GM23338 (cell line): Measurements from ENCODE around the gene DOCK2. TPM values are rescaled to one million over a fixed set of nuclear protein-coding genes. Genes with fewer than 3 reads are reported as not detected.

Experiments
- ATAC-seq: fragments of 200-7000 bp; cut with Tn5 transposase; 3 replicates; pipeline ENCODE4 v1.9.1; 2020
- DNase-seq: peaks from one replicate; pipeline ENCODE4 v3.0.0-alpha.2; 2015; ENCODE audit warnings: low spot score
- H2AFZ ChIP-seq: fragments of 200-600 bp; sonication (generic); 2 replicates; pipeline ENCODE4 v1.8.0; 2016; ENCODE audit warnings: antibody characterized with exemption, mild to moderate bottlenecking, moderate library complexity
- H3F3A ChIP-seq: fragments of 200-600 bp; sonication (generic); replicated peaks from 2 replicates; pipeline ENCODE4 v1.8.0; 2017; ENCODE audit warnings: antibody characterized with exemption, mixed run types, low read depth
- H3K27ac ChIP-seq: fragments of 200-600 bp; sonication (generic); 2 replicates; pipeline ENCODE4 v1.6.1; 2016; ENCODE audit warnings: low read depth
- H3K27me3 ChIP-seq: fragments of 200-600 bp; sonication (generic); 2 replicates; pipeline ENCODE4 v1.8.0; 2016; ENCODE audit warnings: mild to moderate bottlenecking, mixed run types, moderate library complexity; ENCODE audit not compliant: insufficient read depth
- H3K36me3 ChIP-seq: fragments of 200-600 bp; sonication (generic); 2 replicates; pipeline ENCODE4 v1.8.0; 2016; ENCODE audit warnings: mild to moderate bottlenecking; ENCODE audit not compliant: insufficient read depth
- H3K4me1 ChIP-seq: fragments of 200-600 bp; sonication (generic); 2 replicates; pipeline ENCODE4 v1.8.0; 2016; ENCODE audit warnings: mild to moderate bottlenecking, moderate library complexity; ENCODE audit not compliant: insufficient read depth
- H3K4me2 ChIP-seq: fragments of 200-600 bp; sonication (generic); 2 replicates; pipeline ENCODE4 v1.7.1; 2017; ENCODE audit warnings: mixed run types
- H3K4me3 ChIP-seq: fragments of 200-600 bp; sonication (generic); 2 replicates; pipeline ENCODE4 v1.6.1; 2016; ENCODE audit warnings: mixed run types
- H3K79me2 ChIP-seq: fragments of 200-600 bp; sonication (generic); replicated peaks from 2 replicates; pipeline ENCODE4 v1.8.0; 2017; ENCODE audit warnings: mild to moderate bottlenecking; ENCODE audit not compliant: insufficient read depth
- H3K9me2 ChIP-seq: fragments of 200-600 bp; sonication (generic); 2 replicates; pipeline ENCODE4 v1.8.0; 2017; ENCODE audit not compliant: insufficient read depth
- H4K20me1 ChIP-seq: fragments of 200-600 bp; sonication (generic); replicated peaks from 2 replicates; pipeline ENCODE4 v1.8.0; 2017; ENCODE audit warnings: mild to moderate bottlenecking; ENCODE audit not compliant: insufficient read depth
- H3K27ac Mint-ChIP-seq: 2 replicates; pipeline ENCODE4 v1.8.0; 2020; ENCODE audit warnings: inconsistent platforms, mild to moderate bottlenecking, moderate library complexity, mixed read lengths
- H3K27me3 Mint-ChIP-seq: 3 replicates; pipeline ENCODE4 v1.8.0; 2022; ENCODE audit warnings: low read depth, mild to moderate bottlenecking, moderate library complexity, mixed read lengths, inconsistent platforms; ENCODE audit not compliant: insufficient read depth, poor library complexity
- H3K36me3 Mint-ChIP-seq: 3 replicates; pipeline ENCODE4 v1.8.0; 2021; ENCODE audit warnings: low read depth, mild to moderate bottlenecking, inconsistent platforms, moderate library complexity, mixed read lengths
- H3K4me1 Mint-ChIP-seq: 3 replicates; pipeline ENCODE4 v1.8.0; 2020; ENCODE audit warnings: mild to moderate bottlenecking, inconsistent platforms, mixed read lengths
- H3K4me3 Mint-ChIP-seq: 3 replicates; pipeline ENCODE4 v1.8.0; 2021; ENCODE audit warnings: moderate library complexity, mild to moderate bottlenecking, inconsistent platforms, mixed read lengths
- H3K9me3 Mint-ChIP-seq: 3 replicates; pipeline ENCODE4 v1.8.0; 2020; ENCODE audit warnings: moderate library complexity, mild to moderate bottlenecking, inconsistent platforms, mixed read lengths
- CREB1 ChIP-seq: fragments of 250-450 bp; sonication (Bioruptor Pico); IDR thresholded peaks from 2 replicates; pipeline ENCODE4 v1.5.0; 2020; ENCODE audit warnings: low read depth, mild to moderate bottlenecking, moderate library complexity
- CTCF ChIP-seq, 2 experiments: fragments of 200-600 bp in 1 of 2; sonication (generic) in 1 of 2; conservative IDR thresholded peaks; 2 replicates each; pipeline versions ENCODE4 v1.5.1 to v1.6.1; 2016 to 2017; ENCODE audit warnings: antibody characterized with exemption in 2 of 2, low read depth in 2 of 2, mild to moderate bottlenecking in 2 of 2, moderate library complexity in 1 of 2
- ETS1 ChIP-seq: IDR thresholded peaks from 2 replicates; pipeline ENCODE4 v1.6.1; 2016; ENCODE audit warnings: antibody characterized with exemption
- EZH2 ChIP-seq: fragments of 200-600 bp; sonication (generic); IDR thresholded peaks from one replicate; pipeline ENCODE4 v1.8.0; 2017; ENCODE audit warnings: antibody characterized with exemption, mild to moderate bottlenecking, low read depth; ENCODE audit not compliant: unreplicated experiment
- EZH2phosphoT487 ChIP-seq: fragments of 200-600 bp; sonication (generic); IDR thresholded peaks from one replicate; pipeline ENCODE4 v1.8.1; 2018; ENCODE audit warnings: antibody characterized with exemption; ENCODE audit not compliant: unreplicated experiment
- JUNB ChIP-seq: IDR thresholded peaks from one replicate; pipeline ENCODE4 v1.6.1; 2016; ENCODE audit warnings: antibody characterized with exemption; ENCODE audit not compliant: unreplicated experiment
- NANOG ChIP-seq: IDR thresholded peaks from 2 replicates; pipeline ENCODE4 v1.6.1; 2016; ENCODE audit warnings: antibody characterized with exemption, borderline replicate concordance
- POLR2AphosphoS5 ChIP-seq: IDR thresholded peaks from 2 replicates; pipeline ENCODE4 v1.6.1; 2016; ENCODE audit warnings: antibody characterized with exemption, low read depth
- STAT1 ChIP-seq: IDR thresholded peaks from one replicate; pipeline ENCODE4 v1.6.1; 2016; ENCODE audit warnings: antibody characterized with exemption; ENCODE audit not compliant: unreplicated experiment
- ZNF114 ChIP-seq: fragments of 250-450 bp; sonication (Bioruptor Pico); IDR thresholded peaks from 2 replicates; pipeline ENCODE4 v1.5.0; 2020; ENCODE audit warnings: mild to moderate bottlenecking, moderate library complexity
- ZNF331 ChIP-seq: fragments of 250-450 bp; sonication (Bioruptor Pico); IDR thresholded peaks from 2 replicates; pipeline ENCODE4 v1.5.0; 2020; ENCODE audit warnings: low read depth, mild to moderate bottlenecking, moderate library complexity
- ZNF462 ChIP-seq: fragments of 250-450 bp; sonication (Bioruptor Pico); IDR thresholded peaks from 2 replicates; pipeline ENCODE4 v1.5.0; 2020; ENCODE audit warnings: mild to moderate bottlenecking, moderate library complexity
- polyA plus RNA-seq: library from polyadenylated mRNA; unstranded; fragments of >200 nt; fragmentation: Nextera tagmentation; extraction: Ambion mirVana; gene quantifications from 2 replicates; pipeline ENCODE4 v1.2.1, GENCODE V29; 2016
- total RNA-seq: library from RNA; depleted of rRNA; stranded (reverse); fragments of >200 nt; shearing (Covaris generic); gene quantifications from 2 replicates; pipeline ENCODE4 v1.2.3, GENCODE V29; 2014

DOCK2 gene
- total and polyA plus RNA-seq, 2 experiments from 2014 or later, result 3.7 to 9.4 TPM

- no peak for TF ChIP-seq POLR2AphosphoS5
- no peak for TF ChIP-seq ZNF114 (CRISPR knock-in tag)
- no peak for TF ChIP-seq ZNF331 (CRISPR knock-in tag)
- no peak for TF ChIP-seq EZH2
- TF ChIP-seq NANOG, result no peak
- TF ChIP-seq CREB1 (CRISPR knock-in tag), result no peak
Measured at GRCh38 chr5:169723103-169723831, 86.2 kb downstream of the DOCK2 start (continued).

GRCh38 chr5:169724303-169725087 lies 87.4 kb downstream of the DOCK2 start:
- Mint-ChIP-seq H3K4me3 (no peak overlapping the region), H3K27me3 (no peaks in the 10 kb centered on the region), H3K27ac (no peak overlapping the region), H3K4me1 (peaks cover 10% of the 10 kb centered on the region; the same call in 2 of the 3 replicates), H3K36me3 (no peaks in the 10 kb centered on the region), H3K9me3 (no peaks in the 10 kb centered on the region)
- no peak overlapping the region for H3K27ac ChIP-seq
- no peak overlapping the region for H3K4me2 ChIP-seq
- no peaks in the 10 kb centered on the region for H3K79me2 ChIP-seq
- no peak overlapping the region for H2AFZ ChIP-seq
- H4K20me1 ChIP-seq, result no peaks in the 10 kb centered on the region
- ATAC-seq (no peak), DNase-seq (no peak)
- no peaks in the 10 kb centered on the region for H3F3A ChIP-seq
- H3K27me3 ChIP-seq, result no peaks in the 10 kb centered on the region
- no peak overlapping the region for H3K4me3 ChIP-seq
- 0 out of 2 replicates have a peak, but pooled peaks cover 7% of the 10 kb centered on the region for H3K9me2 ChIP-seq
- H3K4me1 ChIP-seq, result 0 out of 2 replicates have a peak, but pooled peaks cover 3% of the 10 kb centered on the region
- no peaks in the 10 kb centered on the region for H3K36me3 ChIP-seq
- TF ChIP-seq EZH2phosphoT487 (no peak), ETS1 (no peak), EZH2 (no peak), CTCF (conservative IDR thresholded peaks at IDR 0.05; ENCODE audit: low read depth in 2 of 2) (no peak), STAT1 (no peak), ZNF462 (CRISPR knock-in tag) (no peak), NANOG (no peak), ZNF331 (CRISPR knock-in tag) (no peak), ZNF114 (CRISPR knock-in tag) (no peak), JUNB (no peak), POLR2AphosphoS5 (no peak)
